T-helper 1 cell (primary cell): ENCODE data around the gene YWHAE.
"Not testable (repeated sequence)": the region's sequence is repeated elsewhere in the genome, so short reads cannot be mapped to it uniquely, and the experiment has no call there.

Source experiments
- DNase-seq, 5 donors: peaks; one replicate each; pipeline ENCODE4 v3.0.0-alpha.2; 2012 to 2020

Gene YWHAE

DNA sequence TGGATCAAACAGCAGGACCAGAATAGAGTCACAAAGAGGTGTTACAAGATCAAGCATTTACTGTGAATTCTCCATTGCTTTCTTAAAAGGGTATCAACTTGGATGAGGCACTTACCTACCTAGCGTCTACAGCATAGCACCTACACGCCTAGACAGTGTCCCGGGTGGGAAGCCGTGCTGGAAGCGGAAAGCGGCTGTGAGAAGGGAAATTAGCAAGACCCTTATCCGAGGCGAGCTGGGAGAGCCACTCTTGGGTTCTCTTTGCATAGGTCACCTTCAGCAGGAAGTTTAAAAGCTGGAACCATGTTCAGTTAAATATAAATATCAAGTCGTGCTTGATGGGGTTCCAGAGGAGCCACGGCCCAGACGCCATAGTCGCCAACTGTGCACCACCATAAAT lies 74.3 kb downstream of the YWHAE start:
- no peak for DNase-seq

- no peak for DNase-seq
Observed at GRCh38 chr17:1324201-1324771, 75.7 kb downstream of the YWHAE start.

GRCh38 chr17:1323336-1323735 lies 76.7 kb downstream of the YWHAE start:
- no peak for DNase-seq

GRCh38 chr17:1322480-1322879 lies 77.5 kb downstream of the YWHAE start:
- no peak for DNase-seq

DNA sequence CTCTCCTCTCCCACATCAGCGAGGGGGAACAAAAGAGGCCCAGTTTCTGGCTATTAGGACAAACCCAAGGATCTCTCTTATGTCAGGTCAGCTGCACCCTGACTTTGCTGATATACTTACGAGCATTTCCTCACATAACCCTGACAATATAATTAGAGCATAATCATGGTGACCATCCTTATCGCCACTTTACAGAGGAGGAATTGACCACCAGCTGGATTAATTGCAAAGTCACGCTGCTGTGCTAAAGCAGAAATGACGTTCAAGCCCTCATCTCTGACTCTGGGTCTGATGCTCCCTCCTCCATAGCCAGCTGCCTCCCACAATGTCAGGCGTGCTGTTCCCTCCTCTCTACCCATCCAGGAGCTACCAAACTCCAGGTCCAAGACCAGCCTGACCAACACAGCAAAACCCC lies 78.0 kb downstream of the YWHAE start:
- no peak for DNase-seq

- DNase-seq = no peak
Observed at GRCh38 chr17:1315891-1316403, 84.1 kb downstream of the YWHAE start.

GRCh38 chr17:1315409-1315808 lies 84.6 kb downstream of the YWHAE start:
- DNase-seq = no peak

DNA sequence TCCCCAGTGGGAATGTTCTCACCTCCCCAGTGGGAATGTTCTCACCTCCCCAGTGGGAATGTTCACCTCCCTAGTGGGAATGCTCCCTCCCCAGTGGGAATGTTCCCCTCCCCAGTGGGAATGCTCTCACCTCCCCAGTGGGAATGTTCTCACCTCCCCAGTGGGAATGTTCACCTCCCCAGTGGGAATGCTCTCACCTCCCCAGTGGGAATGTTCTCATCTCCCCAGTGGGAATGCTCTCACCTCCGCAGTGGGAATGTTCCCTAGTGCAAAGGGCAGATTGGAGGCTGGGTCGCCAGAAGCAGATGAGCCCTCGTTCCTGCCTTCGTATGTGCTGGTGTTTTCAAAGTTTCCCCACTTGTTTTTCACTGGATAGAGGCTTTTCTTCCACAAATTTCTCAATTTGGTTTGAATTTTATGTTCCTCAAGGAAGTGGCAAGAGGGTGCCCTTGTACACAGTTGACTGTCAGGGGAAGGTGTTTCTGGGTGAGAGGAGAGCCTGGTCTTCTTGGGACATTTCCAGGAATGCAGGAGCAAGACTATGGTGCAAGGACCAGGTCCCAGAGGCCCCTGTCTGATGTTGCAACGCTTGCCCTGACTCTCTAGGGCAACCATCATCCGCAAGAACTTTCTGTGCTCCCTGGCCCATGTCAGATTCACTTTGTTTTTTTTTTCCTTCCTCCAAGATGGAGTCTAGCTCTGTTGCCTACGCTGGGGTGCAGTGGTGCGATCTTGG lies 86.6 kb downstream of the YWHAE start:
- no peak for DNase-seq

DNA sequence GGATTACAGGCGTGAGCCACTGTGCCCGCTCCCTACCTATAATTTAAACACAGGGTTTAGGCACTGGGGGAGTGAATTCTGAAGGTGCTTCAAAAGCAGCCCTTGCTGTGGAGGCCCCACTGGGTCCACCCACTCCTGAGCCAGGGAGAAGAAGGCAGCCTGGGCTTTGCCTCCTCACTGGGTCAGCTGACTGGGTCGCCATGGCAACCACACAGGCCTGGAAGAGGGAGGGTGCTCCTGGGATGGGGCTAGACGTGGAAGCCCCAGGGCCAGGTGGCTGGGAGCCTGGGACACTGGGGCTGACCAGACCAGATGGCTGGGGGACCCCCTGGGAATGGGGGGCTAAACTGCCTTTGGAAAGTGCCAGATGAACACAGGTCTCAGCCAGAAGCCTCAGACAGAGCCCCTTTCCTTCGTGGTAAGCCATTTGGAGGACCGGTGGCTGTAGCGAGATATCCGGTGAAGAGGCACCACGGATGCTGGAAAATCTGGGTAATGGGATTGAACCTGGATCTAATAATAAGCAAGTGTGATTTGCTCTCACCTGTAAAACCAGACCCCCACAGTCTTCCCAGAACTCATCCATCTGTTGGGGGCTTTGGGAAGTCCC lies 87.7 kb downstream of the YWHAE start:
- peak in 1 of 5 donors; percentile 45 for DNase-seq

DNA sequence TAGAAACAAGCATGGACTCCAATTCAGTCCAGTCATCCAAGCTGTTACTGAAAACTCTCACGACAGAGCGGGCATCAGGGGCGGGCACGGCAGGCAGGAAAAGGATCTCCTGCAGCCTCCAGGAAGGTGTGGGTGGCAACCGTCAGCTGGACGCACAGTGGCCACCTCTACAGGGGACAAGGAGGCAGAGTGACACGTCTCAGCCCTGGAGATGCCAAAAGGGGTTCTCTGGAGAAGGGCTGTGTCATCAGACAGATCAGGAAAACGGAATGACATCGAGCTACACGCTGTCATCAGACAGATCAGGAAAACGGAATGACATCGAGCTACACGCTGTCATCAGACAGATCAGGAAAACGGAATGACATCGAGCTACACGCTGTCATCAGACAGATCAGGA lies 92.2 kb downstream of the YWHAE start:
- not testable (repeated sequence) for DNase-seq

GRCh38 chr17:1304962-1305563 lies 95.0 kb downstream of the YWHAE start:
- DNase-seq = no peak

DNA sequence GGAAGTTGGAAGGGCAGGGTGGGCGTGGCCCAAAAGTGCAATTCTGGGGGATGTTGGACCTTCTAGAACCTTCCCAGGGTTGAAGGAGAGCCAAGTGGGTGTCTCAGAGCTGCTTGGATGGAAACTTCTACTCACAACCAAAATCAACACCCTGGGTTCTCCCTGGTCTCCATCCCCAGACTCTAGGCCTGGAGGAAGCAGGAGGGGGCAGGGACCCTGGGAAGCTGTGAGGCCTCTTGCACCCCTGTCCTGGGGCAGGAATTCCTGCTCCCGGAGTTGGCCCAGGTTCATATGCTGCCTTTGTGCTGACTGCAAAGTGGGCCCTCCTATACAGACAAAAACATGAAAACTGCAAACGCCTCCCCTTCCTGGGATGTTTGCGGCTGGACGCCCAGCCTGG lies 95.5 kb downstream of the YWHAE start:
- no peak for DNase-seq

GRCh38 chr17:1302761-1303160 lies 97.3 kb downstream of the YWHAE start:
- no peak for DNase-seq

DNA sequence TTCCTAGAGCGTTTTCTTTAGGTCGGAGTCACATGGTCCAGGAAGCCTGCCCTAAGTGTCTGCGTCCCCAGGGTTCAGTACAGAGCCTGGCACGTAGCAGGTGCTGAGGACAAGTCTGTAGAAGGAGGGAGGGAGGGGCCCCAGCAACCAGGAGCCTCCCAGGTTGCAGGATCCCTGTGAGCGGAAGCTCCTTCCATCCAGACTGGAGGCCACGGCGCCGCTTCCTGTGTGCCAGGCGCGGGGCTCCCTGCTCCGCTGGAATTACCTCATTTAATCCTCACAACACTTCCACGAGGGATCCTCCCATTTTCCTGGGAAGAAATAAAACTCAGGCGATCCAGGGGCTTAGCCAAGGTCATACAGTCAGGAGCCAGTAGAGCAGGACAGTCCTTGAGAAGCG lies 98.5 kb downstream of the YWHAE start:
- no peak for DNase-seq

- DNase-seq = no peak
Observed at GRCh38 chr17:1300371-1300905, 99.6 kb downstream of the YWHAE start.

DNA sequence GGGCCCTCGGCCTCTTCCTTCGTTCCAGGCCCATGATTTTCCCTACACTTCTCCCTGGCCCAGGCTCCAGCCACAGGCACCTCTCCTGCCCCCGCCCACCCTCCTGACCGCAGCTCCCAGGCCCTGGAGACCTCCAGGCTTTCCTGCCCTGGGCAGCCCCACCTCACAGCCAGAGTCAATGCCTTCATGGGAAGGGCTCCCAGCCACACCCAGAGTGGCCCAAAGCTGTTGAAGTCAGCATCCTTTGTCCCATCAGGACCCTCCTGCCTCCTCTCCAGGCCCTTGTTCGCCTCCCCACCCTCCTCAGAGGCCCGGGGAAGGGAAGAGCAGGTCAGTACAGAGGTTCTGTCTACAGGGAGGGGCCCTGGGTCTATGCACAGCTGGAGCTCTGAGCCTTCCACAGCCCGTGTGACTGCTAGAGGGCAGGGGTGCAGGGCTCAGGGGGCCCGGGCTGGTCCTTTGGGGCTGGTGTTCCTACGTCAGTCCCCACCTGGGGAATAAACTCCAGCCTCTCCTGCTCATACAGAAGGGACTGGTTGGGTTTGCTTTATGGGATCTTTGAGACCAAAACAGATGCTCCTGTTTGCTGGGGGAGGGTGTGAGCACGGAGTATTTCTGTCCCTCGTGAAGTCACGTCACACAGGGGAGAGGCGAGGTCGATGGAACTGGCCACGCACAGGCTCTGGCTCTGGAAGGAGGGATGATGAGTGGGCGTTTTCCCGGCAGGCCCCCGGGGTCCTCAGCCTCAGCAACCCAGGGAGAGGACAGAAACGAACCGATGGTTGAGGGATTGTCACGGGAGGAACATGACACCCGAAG lies 100.3 kb downstream of the YWHAE start:
- DNase-seq = no peak

GRCh38 chr17:1298606-1299005 lies 101.4 kb downstream of the YWHAE start:
- DNase-seq = peak in 3 of 5 donors; percentile 17 to 37 (median 32)
